Measurements from ENCODE around the gene ADCY7.

GRCh38 chr16:50227120-50227519 lies 39.2 kb upstream of the ADCY7 start:
- TF ChIP-seq EZH2 (IDR thresholded peaks at IDR 0.05; ENCODE audit: borderline replicate concordance, low read depth, low read length, poor library complexity, severe bottlenecking): no peak
- no peak for TF ChIP-seq CTCF (conservative IDR thresholded peaks at IDR 0.05; ENCODE audit: low read depth, low read length)
